Esophagus squamous epithelium (tissue), 4 donors: Measurements from ENCODE around the gene CCR9.

Source experiments
- POLR2A ChIP-seq, 4 donors: fragments of 450-650 bp; IDR thresholded peaks; one replicate each; pipeline ENCODE4 v1.6.1; 2017; ENCODE audit warnings: antibody characterized with exemption in 4 of 4, mild to moderate bottlenecking in 4 of 4, moderate library complexity in 3 of 4
- TF ChIP-seq, protein P1 (sequence below), 6 experiments: fragments of 450-650 bp in 4 of 6; fragments of 200-600 bp in 2 of 6; sonication (generic) in 2 of 6; IDR thresholded peaks; one replicate each; pipeline ENCODE4 v1.5.1; 2016 to 2019; ENCODE audit warnings: antibody characterized with exemption in 6 of 6, mild to moderate bottlenecking in 4 of 6, moderate library complexity in 4 of 6

DNA sequence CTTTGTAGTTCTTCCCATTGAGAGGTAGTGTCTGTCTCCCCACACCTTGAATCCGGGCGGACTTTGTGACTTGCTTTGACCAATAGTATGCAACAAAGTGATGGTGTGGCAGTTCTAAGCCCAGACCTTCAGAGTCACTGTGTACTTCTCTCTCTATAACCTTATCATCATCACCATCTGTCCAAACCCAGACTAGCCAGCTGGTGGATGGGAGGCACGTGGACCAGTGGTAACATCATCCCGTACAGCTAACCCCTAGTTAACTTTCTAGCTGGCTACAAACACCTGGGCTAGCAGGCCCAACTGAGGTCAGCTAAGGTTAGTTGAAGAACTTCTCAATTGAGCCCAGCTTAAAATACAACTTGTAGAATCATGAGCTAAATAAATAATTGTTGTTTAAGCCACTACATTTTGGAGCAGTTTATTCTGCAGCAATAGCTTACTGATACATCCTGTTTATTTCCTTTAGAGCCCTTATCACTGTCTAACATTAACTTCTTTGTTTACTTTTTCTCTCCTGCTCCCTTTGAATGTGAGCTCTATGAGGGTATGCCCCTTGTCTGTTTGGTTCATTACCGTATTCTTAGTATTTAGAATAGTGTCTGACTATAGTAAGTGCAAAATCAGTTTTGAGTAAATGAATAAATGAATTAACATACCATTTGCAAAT, 11.5 kb upstream of the CCR9 start:
- no peak for TF ChIP-seq POLR2A (IDR thresholded peaks at IDR 0.05)
- TF ChIP-seq, protein P1, sequence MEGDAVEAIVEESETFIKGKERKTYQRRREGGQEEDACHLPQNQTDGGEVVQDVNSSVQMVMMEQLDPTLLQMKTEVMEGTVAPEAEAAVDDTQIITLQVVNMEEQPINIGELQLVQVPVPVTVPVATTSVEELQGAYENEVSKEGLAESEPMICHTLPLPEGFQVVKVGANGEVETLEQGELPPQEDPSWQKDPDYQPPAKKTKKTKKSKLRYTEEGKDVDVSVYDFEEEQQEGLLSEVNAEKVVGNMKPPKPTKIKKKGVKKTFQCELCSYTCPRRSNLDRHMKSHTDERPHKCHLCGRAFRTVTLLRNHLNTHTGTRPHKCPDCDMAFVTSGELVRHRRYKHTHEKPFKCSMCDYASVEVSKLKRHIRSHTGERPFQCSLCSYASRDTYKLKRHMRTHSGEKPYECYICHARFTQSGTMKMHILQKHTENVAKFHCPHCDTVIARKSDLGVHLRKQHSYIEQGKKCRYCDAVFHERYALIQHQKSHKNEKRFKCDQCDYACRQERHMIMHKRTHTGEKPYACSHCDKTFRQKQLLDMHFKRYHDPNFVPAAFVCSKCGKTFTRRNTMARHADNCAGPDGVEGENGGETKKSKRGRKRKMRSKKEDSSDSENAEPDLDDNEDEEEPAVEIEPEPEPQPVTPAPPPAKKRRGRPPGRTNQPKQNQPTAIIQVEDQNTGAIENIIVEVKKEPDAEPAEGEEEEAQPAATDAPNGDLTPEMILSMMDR (IDR thresholded peaks at IDR 0.05): no peak
